Fibroblast of lung (primary cell): ENCODE measurements around the gene NAPG.

ENCODE experiments used
- EZH2 ChIP-seq: IDR thresholded peaks from 2 replicates; pipeline ENCODE4 v1.5.1; 2012; ENCODE audit warnings: low read length, control low read depth, mild to moderate bottlenecking; ENCODE audit errors: missing control alignments
- TF ChIP-seq, protein P1 (sequence below), 2 donors: IDR thresholded peaks in 1 of 2; conservative IDR thresholded peaks in 1 of 2; 1 replicate in 1 of 2; 2 replicates in 1 of 2; pipeline ENCODE4 v1.5.1; 2011 to 2012; ENCODE audit warnings: low read length in 2 of 2, control low read depth in 1 of 2, inconsistent platforms in 1 of 2, low read depth in 1 of 2, mild to moderate bottlenecking in 1 of 2

DNA sequence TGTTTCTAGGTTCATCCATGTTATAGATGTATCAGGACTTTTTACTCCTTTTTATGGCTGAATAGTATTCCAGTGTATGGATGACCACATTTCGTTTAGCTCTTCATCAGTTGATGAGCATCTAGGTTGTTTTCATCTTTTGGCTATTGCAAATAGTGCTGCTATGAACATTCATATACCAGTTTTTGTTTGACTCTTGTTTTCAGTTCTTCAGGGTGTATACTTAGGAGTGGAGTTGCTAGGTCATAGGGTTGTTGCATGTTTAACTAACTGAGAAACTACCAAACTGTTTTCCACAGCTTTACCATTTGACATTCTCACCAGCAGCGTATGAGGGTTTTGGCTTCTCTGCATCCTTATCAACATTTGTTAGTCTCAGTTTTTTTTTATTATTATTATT lies 25.8 kb upstream of the NAPG start:
- TF ChIP-seq, protein P1, sequence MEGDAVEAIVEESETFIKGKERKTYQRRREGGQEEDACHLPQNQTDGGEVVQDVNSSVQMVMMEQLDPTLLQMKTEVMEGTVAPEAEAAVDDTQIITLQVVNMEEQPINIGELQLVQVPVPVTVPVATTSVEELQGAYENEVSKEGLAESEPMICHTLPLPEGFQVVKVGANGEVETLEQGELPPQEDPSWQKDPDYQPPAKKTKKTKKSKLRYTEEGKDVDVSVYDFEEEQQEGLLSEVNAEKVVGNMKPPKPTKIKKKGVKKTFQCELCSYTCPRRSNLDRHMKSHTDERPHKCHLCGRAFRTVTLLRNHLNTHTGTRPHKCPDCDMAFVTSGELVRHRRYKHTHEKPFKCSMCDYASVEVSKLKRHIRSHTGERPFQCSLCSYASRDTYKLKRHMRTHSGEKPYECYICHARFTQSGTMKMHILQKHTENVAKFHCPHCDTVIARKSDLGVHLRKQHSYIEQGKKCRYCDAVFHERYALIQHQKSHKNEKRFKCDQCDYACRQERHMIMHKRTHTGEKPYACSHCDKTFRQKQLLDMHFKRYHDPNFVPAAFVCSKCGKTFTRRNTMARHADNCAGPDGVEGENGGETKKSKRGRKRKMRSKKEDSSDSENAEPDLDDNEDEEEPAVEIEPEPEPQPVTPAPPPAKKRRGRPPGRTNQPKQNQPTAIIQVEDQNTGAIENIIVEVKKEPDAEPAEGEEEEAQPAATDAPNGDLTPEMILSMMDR (conservative IDR thresholded peaks at IDR 0.05 in 1 of 2, IDR thresholded peaks at IDR 0.05 in 1 of 2; ENCODE audit: low read depth in 1 of 2, low read length in 2 of 2), result no peak
- TF ChIP-seq EZH2, result no peak
